NCI-H345 treated with DMSO at 0.1 percent for 48 hours (cell line): Measurements from ENCODE around the gene PDE11A.

Source experiments
- DNase-seq: peaks from one replicate; lab custom pipeline; 2025; ENCODE audit not compliant: unreplicated experiment; lab: John Stamatoyannopoulos, UW

The PDE11A gene

GRCh38 chr2:177705511-177706173 lies 366.9 kb downstream of the PDE11A start:
- DNase-seq, result no peak

GRCh38 chr2:177703159-177703558 lies 369.4 kb downstream of the PDE11A start:
- DNase-seq, result no peak

GRCh38 chr2:177698281-177698680 lies 374.3 kb downstream of the PDE11A start:
- DNase-seq, result no peak

- DNase-seq, result no peak
These were observed 378.2 kb downstream of the PDE11A start for GRCh38 chr2:177694348-177694747.

GRCh38 chr2:177693658-177694339 lies 378.8 kb downstream of the PDE11A start:
- no peak for DNase-seq

- no peak for DNase-seq
These were observed 379.8 kb downstream of the PDE11A start for GRCh38 chr2:177692783-177693269.

GRCh38 chr2:177692042-177692782 lies 380.4 kb downstream of the PDE11A start:
- no peak for DNase-seq

GRCh38 chr2:177691177-177691576 lies 381.4 kb downstream of the PDE11A start:
- no peak for DNase-seq

- no peak for DNase-seq
These were observed 383.0 kb downstream of the PDE11A start for GRCh38 chr2:177689623-177690022.

- DNase-seq, result no peak
These were observed 383.7 kb downstream of the PDE11A start for GRCh38 chr2:177688844-177689243.

GRCh38 chr2:177683661-177684069 lies 388.9 kb downstream of the PDE11A start:
- no peak for DNase-seq

- no peak for DNase-seq
These were observed 389.5 kb downstream of the PDE11A start for GRCh38 chr2:177682836-177683660.

GRCh38 chr2:177682006-177682405 lies 390.6 kb downstream of the PDE11A start:
- DNase-seq, result no peak

GRCh38 chr2:177680866-177681712 lies 391.5 kb downstream of the PDE11A start:
- DNase-seq, result no peak

GRCh38 chr2:177679611-177680605 lies 392.7 kb downstream of the PDE11A start:
- DNase-seq, result no peak

- DNase-seq, result no peak
These were observed 393.6 kb downstream of the PDE11A start for GRCh38 chr2:177678939-177679338.

- DNase-seq, result no peak
These were observed 395.9 kb downstream of the PDE11A start for GRCh38 chr2:177676636-177677035.

- DNase-seq, result no peak
These were observed 396.8 kb downstream of the PDE11A start for GRCh38 chr2:177675825-177676224.

- no peak for DNase-seq
These were observed 397.2 kb downstream of the PDE11A start for GRCh38 chr2:177675350-177675821.
